HG03139 (cell line): ENCODE data around the gene DAZ1.
"Not testable (repeated sequence)": the region's sequence is repeated elsewhere in the genome, so short reads cannot be mapped to it uniquely, and the experiment has no call there.

Experiments used
- ATAC-seq: cut with Tn5 transposase; IDR thresholded peaks from one replicate; pipeline ENCODE4 v1.9.1; 2021; ENCODE audit not compliant: unreplicated experiment

The DAZ1 gene, protein sequence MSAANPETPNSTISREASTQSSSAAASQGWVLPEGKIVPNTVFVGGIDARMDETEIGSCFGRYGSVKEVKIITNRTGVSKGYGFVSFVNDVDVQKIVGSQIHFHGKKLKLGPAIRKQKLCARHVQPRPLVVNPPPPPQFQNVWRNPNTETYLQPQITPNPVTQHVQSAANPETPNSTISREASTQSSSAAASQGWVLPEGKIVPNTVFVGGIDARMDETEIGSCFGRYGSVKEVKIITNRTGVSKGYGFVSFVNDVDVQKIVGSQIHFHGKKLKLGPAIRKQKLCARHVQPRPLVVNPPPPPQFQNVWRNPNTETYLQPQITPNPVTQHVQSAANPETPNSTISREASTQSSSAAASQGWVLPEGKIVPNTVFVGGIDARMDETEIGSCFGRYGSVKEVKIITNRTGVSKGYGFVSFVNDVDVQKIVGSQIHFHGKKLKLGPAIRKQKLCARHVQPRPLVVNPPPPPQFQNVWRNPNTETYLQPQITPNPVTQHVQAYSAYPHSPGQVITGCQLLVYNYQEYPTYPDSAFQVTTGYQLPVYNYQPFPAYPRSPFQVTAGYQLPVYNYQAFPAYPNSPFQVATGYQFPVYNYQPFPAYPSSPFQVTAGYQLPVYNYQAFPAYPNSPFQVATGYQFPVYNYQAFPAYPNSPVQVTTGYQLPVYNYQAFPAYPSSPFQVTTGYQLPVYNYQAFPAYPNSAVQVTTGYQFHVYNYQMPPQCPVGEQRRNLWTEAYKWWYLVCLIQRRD

GRCh38 chrY:23198908-23199307 is at the start of gene DAZ1:
Gene DAZ1 (minus strand): TSS chrY:23199008. CDS start chrY:23198800, 208 bp downstream.
- not testable (repeated sequence) for ATAC-seq

GRCh38 chrY:23219233-23219632 is 20.4 kb upstream of the DAZ1 start, which contains the start of gene DAZ2:
Gene DAZ2 (plus strand): TSS chrY:23219533. CDS start chrY:23219741, 208 bp downstream.
- not testable (repeated sequence) for ATAC-seq

- not testable (repeated sequence) for ATAC-seq
These were observed 11.9 kb upstream of the DAZ1 start for GRCh38 chrY:23210681-23211080.

DNA sequence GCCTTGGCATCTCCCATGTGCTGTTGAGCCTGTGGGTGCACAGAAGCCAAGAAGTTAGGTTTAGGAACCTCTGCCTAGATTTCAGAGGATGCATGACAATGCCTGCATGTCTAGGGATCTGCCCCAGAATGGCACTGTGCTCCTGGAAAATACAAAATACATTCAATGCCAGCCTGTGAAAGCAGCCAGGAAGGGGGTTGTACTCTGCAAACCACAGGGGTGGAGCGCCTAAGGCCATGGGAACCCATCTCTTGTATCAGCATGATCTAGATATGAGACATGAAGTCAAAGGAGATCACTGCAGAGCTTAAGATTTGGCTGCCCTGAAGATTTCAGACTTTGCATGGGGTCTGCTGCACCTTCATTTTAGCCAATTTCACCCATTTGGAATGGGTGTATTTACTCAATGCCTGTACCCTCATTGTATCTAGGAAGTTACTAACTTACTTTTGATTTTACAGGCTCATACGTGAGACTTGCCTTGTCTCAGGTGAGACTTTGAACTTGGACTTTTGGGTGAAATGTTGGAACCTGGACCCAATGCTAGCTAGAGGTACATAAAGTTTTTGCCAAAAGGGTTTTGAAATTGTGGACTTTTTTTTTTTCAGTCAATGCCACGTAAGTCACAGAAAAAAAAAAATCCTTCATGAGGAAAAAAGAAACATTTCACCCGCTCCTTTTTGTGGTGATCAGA is 11.1 kb upstream of the DAZ1 start:
- ATAC-seq: not testable (repeated sequence)

- not testable (repeated sequence) for ATAC-seq
These were observed 8.6 kb upstream of the DAZ1 start for GRCh38 chrY:23207455-23207854.
